ENCODE measurements around the gene UBE2U.

Gene UBE2U

GRCh38 chr1:64203420-64203819 lies at the start of gene UBE2U:
UBE2U (plus strand) TSS chr1:64203623; CDS start chr1:64204051, 428 bp downstream.
- DNase-seq: no peak

DNA sequence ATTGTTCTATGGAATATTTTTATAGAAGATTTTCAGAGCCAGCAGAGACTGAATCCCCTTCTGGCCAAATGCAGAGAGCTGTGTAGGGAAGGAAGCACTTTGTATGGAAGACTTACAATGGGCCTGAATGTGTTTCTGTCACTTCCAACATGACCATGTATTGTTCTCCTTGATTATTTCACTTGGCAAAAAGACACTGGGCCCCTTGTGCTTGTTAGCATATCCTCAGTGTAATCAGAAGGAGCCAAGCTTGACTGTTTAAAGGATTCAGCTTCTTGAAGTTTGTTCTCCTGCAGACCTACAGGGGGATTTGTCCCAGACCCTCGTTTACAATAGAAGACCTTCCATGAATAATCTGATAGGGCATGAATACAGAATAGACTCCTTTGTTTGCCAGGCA lies 48.1 kb upstream of the UBE2U start:
- peak in 4 of 51 donors; percentile 10 to 55 (median 20) for DNase-seq

DNA sequence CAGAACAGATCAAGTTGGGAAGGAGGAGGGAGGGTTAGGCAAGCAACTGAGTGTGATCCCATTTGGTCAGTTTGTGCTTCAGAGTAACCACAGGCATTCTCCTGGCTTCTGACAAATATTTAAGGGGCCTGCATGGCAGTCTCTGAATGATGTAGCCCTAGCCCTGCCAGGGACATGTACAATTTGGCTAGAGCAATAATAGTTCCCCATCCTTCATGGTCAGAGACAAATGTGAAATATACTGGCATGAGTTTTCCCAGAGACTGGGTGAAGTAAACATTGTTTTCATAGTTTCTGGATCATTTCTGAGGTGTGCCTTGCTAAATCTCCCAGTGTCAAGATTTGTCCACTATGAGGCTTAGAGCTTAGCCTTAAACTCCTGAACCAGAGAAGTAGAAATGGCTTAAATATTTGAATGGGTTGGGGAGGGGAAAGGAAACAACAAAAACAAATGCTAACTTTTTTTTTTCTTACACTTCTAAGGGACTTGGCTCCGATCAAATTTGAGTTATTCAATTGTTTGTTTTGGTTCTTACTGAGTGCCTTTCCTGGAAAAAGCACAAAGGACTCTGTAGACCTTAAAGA lies 42.0 kb upstream of the UBE2U start:
- DNase-seq: no peak

DNA sequence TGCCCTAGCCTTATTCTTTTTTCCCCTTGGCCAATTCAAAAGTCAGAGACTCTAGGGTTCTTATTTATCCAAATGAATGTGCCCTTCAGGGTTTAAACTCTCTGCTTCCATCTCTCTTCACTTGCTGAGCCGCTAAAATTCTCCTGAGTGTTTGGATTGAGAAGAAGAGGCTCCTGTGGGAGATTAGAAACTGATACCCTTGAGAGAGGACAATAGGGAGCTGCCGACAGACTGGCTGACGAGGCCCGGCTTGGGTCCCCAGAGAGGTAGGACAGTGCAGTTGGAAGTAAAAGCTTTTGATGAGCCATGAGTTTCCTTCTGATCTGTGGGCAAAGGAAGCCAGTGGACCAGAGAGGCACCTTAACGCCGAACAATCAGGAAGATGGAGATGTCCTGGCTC lies 41.3 kb upstream of the UBE2U start:
- DNase-seq: no peak

GRCh38 chr1:64162804-64163203 lies 40.6 kb upstream of the UBE2U start:
- no peak for DNase-seq

DNA sequence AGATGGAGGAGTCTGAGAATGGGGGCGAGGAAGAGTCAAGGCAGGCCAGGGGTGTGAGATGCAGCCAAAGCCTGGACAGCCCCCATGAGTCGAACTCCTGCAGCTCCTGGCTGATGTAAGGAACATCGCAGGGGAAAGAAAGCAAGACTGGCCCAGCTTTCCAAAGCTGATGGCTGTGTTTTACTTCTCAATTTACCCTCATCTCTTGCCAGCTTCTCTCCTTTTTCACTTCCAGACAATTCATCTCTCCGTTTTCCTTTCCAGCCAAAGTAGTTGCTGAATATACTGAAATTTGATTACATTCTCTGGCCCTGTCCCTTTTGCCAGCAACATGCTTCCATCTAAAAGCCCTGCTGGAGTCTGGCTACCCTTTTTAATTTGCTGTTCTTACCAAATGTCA lies 40.0 kb upstream of the UBE2U start:
- DNase-seq: no peak

GRCh38 chr1:64163970-64164369 lies 39.5 kb upstream of the UBE2U start:
- peak in 1 of 51 donors; percentile 16 for DNase-seq

- no peak for DNase-seq
Measured at GRCh38 chr1:64166629-64167028, 36.8 kb upstream of the UBE2U start.

DNA sequence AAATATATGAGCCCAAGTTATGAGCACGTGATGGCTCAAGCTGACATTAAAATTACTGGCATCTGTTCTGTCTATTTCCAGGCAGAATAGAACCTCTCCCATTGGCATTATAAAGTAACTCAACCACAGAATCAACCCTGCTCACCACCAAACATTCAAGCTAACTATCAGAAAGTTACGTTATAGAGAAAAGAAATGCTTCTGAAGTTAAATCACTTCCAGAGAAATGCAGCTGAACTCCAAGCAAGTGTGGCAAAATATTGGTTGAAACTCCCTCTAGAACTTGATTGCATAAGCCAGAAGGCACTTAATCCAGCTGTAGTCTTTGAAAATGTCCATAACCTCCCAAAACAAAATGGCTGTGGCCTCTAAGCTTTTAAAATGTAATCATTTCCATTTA lies 36.2 kb upstream of the UBE2U start:
- DNase-seq: no peak

- DNase-seq: no peak
Measured at GRCh38 chr1:64171246-64171645, 32.2 kb upstream of the UBE2U start.

DNA sequence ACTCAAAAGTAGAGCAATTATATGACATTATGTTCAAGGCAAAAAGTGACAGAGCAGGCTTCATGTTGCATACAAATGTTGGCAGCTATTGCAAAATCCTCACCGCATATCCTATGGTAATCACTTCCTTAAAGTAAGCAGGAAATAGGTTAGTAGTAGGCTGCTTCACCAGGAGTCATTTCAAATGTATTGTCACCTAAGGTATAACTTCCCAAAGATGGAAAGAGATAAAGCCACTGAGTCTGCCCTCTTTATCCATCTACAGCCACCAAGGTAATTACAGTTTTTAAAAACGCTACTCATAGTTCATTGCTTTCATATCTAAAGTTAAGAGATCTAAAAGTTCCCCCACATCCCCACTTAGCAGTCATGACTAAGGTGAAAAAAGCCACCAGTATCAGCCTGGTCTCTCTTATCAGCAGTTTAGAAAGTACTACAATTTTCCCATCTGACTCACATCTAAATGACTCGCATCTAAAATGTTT lies 31.6 kb upstream of the UBE2U start:
- DNase-seq: no peak

GRCh38 chr1:64172458-64172983 lies 30.9 kb upstream of the UBE2U start:
- DNase-seq: no peak

- no peak for DNase-seq
Measured at GRCh38 chr1:64173336-64173940, 30.0 kb upstream of the UBE2U start.

- DNase-seq: no peak
Measured at GRCh38 chr1:64175639-64176038, 27.8 kb upstream of the UBE2U start.

- no peak for DNase-seq
Measured at GRCh38 chr1:64176659-64177058, 26.8 kb upstream of the UBE2U start.

DNA sequence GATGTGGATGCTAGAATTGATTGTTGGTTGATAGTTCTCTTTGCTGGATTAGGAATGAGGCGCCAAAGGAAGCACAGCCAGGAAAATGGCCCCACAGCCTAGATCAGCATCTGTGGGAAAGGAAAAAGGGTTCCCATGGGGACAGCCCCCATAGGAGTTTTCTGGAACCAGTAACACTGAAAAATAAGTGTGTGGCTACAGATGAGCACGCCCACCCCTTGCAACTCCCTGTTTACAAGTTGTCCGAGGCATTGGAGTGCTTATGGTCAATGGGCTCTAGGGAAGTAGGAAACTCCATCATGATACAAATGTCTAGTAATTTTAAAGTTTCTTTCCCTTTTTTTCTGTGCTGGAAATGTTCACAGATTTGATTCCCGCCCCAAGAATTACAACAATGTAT lies 23.8 kb upstream of the UBE2U start:
- no peak for DNase-seq

GRCh38 chr1:64182207-64182606 lies 21.2 kb upstream of the UBE2U start:
- no peak for DNase-seq

GRCh38 chr1:64183395-64184002 lies 19.9 kb upstream of the UBE2U start:
- no peak for DNase-seq

GRCh38 chr1:64184003-64184440 lies 19.4 kb upstream of the UBE2U start:
- no peak for DNase-seq

DNA sequence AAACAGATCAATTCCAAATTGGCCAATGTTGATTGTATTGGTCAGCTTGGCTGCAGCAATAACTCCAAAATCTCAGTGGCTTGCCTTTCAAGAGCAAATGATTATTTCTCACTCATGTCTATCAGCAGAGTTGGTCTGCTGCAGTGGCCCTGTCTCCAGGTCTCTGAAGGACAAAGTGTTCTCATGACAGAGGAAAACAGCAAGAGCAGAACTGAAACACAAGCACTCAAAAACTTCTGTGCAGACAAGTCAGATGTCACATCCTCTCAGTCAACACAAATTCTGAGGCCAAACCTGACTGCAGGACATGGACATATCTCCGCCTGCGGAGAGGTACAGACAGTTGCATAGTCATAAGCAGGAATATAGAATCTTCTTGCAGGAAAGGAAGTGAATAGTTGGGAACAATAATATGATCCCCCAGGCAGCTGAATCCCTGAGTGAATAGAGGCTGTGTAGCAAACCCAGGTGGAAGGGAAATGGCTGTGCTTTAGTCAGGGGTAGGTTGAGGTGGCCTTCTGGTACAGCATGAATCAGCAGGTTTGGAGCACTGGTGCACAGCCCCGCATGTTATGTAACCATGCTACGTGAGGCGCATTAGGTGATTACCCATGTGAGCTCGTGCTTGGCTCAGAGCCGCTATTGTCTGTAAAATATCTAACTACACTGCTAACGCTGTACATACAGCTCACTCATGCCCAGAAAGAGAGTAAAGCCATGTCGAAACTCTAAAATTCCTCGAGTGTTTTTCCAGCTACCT lies 17.1 kb upstream of the UBE2U start:
- DNase-seq: no peak

DNA sequence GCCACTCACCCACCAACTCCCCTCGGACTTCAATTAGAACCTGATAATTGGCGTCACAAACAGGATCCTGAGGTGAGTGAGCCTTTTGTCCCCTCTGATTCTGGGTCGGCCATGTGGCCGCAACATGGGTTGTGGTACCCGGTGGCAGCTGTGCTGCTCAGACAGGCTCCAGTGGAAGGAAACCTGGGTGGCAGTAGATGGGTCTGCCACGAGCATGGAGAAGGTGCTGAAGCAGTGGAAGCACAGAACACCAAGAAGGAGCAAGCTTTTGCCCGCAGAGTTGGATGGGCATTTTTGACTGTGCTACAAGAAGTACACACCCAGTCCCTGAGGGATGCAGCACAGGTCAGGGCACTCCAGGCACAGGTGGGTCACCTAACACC lies 16.5 kb upstream of the UBE2U start:
- no peak for DNase-seq

GRCh38 chr1:64187646-64188045 lies 15.8 kb upstream of the UBE2U start:
- DNase-seq: no peak
